ENCODE results near the gene PODXL2.

PODXL2 gene

GRCh38 chr3:127658234-127658633 lies 29.2 kb downstream of the PODXL2 start:
- no peak for DNase-seq (ENCODE audit: low read depth in 2 of 2)

GRCh38 chr3:127660621-127661251 lies 31.8 kb downstream of the PODXL2 start:
- DNase-seq (ENCODE audit: low read depth in 2 of 2) = no peak

GRCh38 chr3:127661600-127661999 lies 32.6 kb downstream of the PODXL2 start:
- no peak for DNase-seq (ENCODE audit: low read depth in 2 of 2)

GRCh38 chr3:127662001-127662469 lies 33.0 kb downstream of the PODXL2 start:
- DNase-seq (ENCODE audit: low read depth in 2 of 2) = no peak

- no peak for DNase-seq (ENCODE audit: low read depth in 2 of 2)
These were observed 34.2 kb downstream of the PODXL2 start for GRCh38 chr3:127663151-127663550.

- no peak for DNase-seq (ENCODE audit: low read depth in 2 of 2)
These were observed 36.2 kb downstream of the PODXL2 start for GRCh38 chr3:127665165-127665564.

- DNase-seq (ENCODE audit: low read depth in 2 of 2) = no peak
These were observed 36.6 kb downstream of the PODXL2 start for GRCh38 chr3:127665586-127665985.

- DNase-seq (ENCODE audit: low read depth in 2 of 2) = no peak
These were observed 37.7 kb downstream of the PODXL2 start for GRCh38 chr3:127666676-127667075.

- no peak for DNase-seq (ENCODE audit: low read depth in 2 of 2)
These were observed 38.2 kb downstream of the PODXL2 start for GRCh38 chr3:127667119-127667681.

GRCh38 chr3:127668906-127669305 lies 39.9 kb downstream of the PODXL2 start:
- no peak for DNase-seq (ENCODE audit: low read depth in 2 of 2)

- DNase-seq (ENCODE audit: low read depth in 2 of 2) = no peak
These were observed 40.7 kb downstream of the PODXL2 start for GRCh38 chr3:127669541-127670228.

- no peak for DNase-seq (ENCODE audit: low read depth in 2 of 2)
These were observed 41.2 kb downstream of the PODXL2 start for GRCh38 chr3:127670229-127670559.

- DNase-seq (ENCODE audit: low read depth in 2 of 2) = no peak
These were observed 42.0 kb downstream of the PODXL2 start for GRCh38 chr3:127670761-127671522.

GRCh38 chr3:127671523-127672428 lies 42.8 kb downstream of the PODXL2 start:
- DNase-seq (ENCODE audit: low read depth in 2 of 2) = no peak

- DNase-seq (ENCODE audit: low read depth in 2 of 2) = peak; percentile 70 to 75
These were observed 43.6 kb downstream of the PODXL2 start, which contains the start of gene ABTB1 for GRCh38 chr3:127672429-127673190. Gene ABTB1 (plus strand): TSS chr3:127672952. CDS start chr3:127673026, 74 bp downstream.

GRCh38 chr3:127673191-127674100 lies 44.5 kb downstream of the PODXL2 start:
- DNase-seq (ENCODE audit: low read depth in 2 of 2) = no peak

- no peak for DNase-seq (ENCODE audit: low read depth in 2 of 2)
These were observed 45.2 kb downstream of the PODXL2 start for GRCh38 chr3:127674101-127674721.

GRCh38 chr3:127674790-127675189 lies 45.8 kb downstream of the PODXL2 start:
- no peak for DNase-seq (ENCODE audit: low read depth in 2 of 2)
